Activated T-cell treated with anti-CD3 and anti-CD28 coated beads for 48 hours (primary cell): ENCODE data around the gene KRTAP25-1.

ENCODE experiments used
- DNase-seq: peaks from one replicate; pipeline ENCODE4 v3.0.0-alpha.2; 2020; ENCODE audit warnings: low read depth

Gene KRTAP25-1

GRCh38 chr21:30248844-30249243 is 40.5 kb downstream of the KRTAP25-1 start:
- DNase-seq = no peak

GRCh38 chr21:30245061-30245460 is 44.3 kb downstream of the KRTAP25-1 start:
- no peak for DNase-seq

GRCh38 chr21:30243691-30244090 is 45.6 kb downstream of the KRTAP25-1 start:
- no peak for DNase-seq

GRCh38 chr21:30240661-30241060 is 48.7 kb downstream of the KRTAP25-1 start:
- no peak for DNase-seq
